ENCODE data around the gene APOL3. TPM values are rescaled to one million over a fixed set of nuclear protein-coding genes. Genes with fewer than 3 reads are reported as not detected.

The APOL3 gene
- total RNA-seq, 1 donor from 2014 or later = 2.3 TPM

Other genes with a start within 250 kb of the APOL3 start
- gene RBFOX2, start 131.9 kb downstream of the APOL3 start, total RNA-seq = 169 and 177 TPM in 2 replicates
- gene APOL4, start 41.1 kb upstream of the APOL3 start, total RNA-seq = 0.07 TPM in 1 of 2 replicates, not detected in the other
- 77.2 and 85.1 TPM in 2 replicates for gene APOL2, start 78.8 kb upstream of the APOL3 start, total RNA-seq
- gene APOL1, start 92.4 kb upstream of the APOL3 start, total RNA-seq = 3.9 and 7.5 TPM in 2 replicates
- 2,278 and 2,469 TPM in 2 replicates for gene MYH9, start 227.2 kb upstream of the APOL3 start, total RNA-seq